ENCODE data around the gene MVD.

GRCh38 chr16:88681709-88682451, 19.0 kb upstream of the MVD start:
- TF ChIP-seq, protein P1, sequence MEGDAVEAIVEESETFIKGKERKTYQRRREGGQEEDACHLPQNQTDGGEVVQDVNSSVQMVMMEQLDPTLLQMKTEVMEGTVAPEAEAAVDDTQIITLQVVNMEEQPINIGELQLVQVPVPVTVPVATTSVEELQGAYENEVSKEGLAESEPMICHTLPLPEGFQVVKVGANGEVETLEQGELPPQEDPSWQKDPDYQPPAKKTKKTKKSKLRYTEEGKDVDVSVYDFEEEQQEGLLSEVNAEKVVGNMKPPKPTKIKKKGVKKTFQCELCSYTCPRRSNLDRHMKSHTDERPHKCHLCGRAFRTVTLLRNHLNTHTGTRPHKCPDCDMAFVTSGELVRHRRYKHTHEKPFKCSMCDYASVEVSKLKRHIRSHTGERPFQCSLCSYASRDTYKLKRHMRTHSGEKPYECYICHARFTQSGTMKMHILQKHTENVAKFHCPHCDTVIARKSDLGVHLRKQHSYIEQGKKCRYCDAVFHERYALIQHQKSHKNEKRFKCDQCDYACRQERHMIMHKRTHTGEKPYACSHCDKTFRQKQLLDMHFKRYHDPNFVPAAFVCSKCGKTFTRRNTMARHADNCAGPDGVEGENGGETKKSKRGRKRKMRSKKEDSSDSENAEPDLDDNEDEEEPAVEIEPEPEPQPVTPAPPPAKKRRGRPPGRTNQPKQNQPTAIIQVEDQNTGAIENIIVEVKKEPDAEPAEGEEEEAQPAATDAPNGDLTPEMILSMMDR (IDR thresholded peaks at IDR 0.05): no peak
- no peak for TF ChIP-seq POLR2A (IDR thresholded peaks at IDR 0.05)
- no peak for TF ChIP-seq EP300 (IDR thresholded peaks at IDR 0.05)

Data from stomach (tissue), 4 donors.